GM12891 (cell line): ENCODE data around the gene MLLT10.

Experiments
- POLR2A ChIP-seq: IDR thresholded peaks from 2 replicates; pipeline ENCODE4 v1.6.1; 2011; ENCODE audit warnings: low read depth, low read length, control low read depth
- POLR2AphosphoS5 ChIP-seq: IDR thresholded peaks from 2 replicates; pipeline ENCODE4 v1.6.1; 2011; ENCODE audit warnings: low read depth, low read length, control low read depth
- TAF1 ChIP-seq: IDR thresholded peaks from 2 replicates; pipeline ENCODE4 v1.6.1; 2011; ENCODE audit warnings: low read depth, low read length, control low read depth

- TF ChIP-seq POLR2AphosphoS5 (no peak), POLR2A (no peak), TAF1 (no peak)
Observed at GRCh38 chr10:21587391-21587790, 53.4 kb downstream of the MLLT10 start.
